SW480 (cell line): Measurements from ENCODE around the gene PHACTR2.
"Not testable (repeated sequence)": the region's sequence is repeated elsewhere in the genome, so short reads cannot be mapped to it uniquely, and the experiment has no call there.

ENCODE experiments used
- DNase-seq: peaks from one replicate; pipeline ENCODE4 v3.0.0-alpha.2; 2016; ENCODE audit warnings: low spot score

Gene PHACTR2

GRCh38 chr6:143863771-143864170 is 186.0 kb downstream of the PHACTR2 start:
- DNase-seq, result no peak

DNA sequence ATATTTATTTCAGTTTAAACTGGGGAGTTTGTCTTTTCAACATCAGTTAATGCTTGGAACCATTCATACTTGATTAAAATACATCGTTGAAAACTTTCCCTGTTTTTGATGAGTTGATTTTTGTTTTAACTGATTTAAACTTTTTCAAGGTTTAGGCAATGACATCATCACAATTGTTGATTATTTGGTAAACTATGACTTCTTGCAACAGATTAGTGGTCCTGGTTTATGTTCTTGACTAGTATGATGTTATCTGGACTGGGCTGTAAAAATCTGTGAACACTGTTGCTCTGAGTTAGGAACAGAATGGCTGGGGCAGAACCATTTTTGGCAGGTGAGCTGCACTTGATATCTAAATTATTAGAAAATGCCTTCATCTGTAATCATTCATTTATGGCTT is 186.5 kb downstream of the PHACTR2 start, which contains the start of gene ZC2HC1B:
Gene ZC2HC1B, plus strand, starts transcription at position 241 of the 400 bp plus-strand sequence. Its CDS starts 66 bp downstream, at position 307.
- DNase-seq, result no peak

DNA sequence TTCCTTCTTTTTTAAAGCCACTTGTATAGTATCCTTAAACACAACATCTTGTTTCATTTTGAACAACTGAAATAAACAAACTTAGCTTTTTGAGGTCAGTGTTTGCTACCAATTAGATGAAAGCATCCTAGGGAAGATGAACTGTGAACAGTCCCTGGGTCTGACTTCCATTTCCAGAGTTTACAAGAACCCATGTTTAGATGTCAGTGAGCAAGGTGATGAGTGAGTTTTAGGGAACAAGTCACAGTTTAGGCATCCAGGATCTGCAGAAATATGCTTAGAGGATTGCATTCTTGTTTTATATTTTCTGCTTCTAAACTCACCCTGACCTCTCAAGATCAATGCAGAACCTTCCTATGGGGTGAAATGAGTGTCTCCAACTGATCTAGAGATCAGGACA is 189.5 kb downstream of the PHACTR2 start:
- DNase-seq, result no peak

DNA sequence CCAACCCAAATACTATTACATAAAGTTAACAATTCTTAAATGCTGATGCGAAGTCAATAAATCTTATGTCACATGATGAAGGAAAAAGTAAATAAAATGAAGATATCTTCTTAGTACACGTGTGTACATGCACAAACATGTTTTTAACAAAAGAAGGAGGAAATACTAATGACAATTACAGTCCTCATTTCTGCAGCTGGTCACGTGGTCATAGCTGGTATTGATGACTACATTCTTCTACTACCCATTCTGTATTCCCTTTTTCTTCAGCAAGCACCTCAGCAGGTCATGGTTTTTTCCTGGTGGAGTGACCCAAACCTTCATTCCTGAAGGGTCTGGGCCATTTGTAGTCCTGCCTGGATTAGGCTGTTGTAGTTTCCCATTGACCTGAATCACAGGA is 191.0 kb downstream of the PHACTR2 start:
- DNase-seq, result not testable (repeated sequence)

DNA sequence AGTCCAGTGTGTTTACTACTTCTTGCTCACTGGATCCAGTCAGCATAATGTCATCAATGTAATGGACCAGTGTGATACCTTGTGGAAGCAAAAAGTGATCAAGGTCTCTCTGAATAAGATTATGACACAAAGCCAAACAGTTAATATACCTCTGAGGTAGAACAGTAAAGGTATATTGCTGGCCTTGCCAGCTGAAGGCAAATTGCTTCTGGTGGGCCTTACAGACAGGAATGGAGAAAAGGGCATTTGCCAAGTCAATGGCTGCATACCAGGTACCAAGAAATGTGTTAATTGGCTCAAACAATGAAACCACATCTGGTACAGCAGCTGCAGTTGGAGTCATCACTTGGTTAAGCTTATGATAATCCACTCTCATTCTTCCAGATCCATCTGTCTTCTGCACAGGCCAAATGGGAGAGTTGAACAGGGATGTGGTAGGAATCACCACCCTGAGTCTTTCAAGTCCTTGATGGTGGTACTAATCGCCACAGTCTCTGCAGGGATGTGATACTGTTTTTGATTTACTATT is 193.5 kb downstream of the PHACTR2 start:
- DNase-seq, result not testable (repeated sequence)

- no peak for DNase-seq
Observed at GRCh38 chr6:143872201-143872600, 194.4 kb downstream of the PHACTR2 start.

- not testable (repeated sequence) for DNase-seq
Observed at GRCh38 chr6:143873600-143873999, 195.8 kb downstream of the PHACTR2 start.

DNA sequence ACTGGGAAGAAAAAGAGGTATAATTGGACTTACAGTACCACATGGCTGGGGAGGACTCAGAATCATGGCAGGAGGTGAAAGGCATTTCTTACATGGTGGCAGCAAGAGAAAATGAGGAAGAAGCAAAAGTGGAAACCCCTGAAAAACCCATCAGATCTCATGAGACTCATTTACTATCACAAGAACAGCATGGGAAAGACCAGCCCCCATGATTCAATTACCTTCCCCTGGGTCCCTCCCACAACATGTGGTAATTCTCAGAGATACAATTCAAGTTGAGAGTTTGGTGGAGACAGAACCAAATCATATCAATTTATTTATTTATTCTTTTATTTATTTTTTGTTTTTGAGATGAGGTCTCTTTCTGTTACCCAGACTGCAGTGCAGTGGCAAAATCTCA is 196.7 kb downstream of the PHACTR2 start:
- DNase-seq, result not testable (repeated sequence)

DNA sequence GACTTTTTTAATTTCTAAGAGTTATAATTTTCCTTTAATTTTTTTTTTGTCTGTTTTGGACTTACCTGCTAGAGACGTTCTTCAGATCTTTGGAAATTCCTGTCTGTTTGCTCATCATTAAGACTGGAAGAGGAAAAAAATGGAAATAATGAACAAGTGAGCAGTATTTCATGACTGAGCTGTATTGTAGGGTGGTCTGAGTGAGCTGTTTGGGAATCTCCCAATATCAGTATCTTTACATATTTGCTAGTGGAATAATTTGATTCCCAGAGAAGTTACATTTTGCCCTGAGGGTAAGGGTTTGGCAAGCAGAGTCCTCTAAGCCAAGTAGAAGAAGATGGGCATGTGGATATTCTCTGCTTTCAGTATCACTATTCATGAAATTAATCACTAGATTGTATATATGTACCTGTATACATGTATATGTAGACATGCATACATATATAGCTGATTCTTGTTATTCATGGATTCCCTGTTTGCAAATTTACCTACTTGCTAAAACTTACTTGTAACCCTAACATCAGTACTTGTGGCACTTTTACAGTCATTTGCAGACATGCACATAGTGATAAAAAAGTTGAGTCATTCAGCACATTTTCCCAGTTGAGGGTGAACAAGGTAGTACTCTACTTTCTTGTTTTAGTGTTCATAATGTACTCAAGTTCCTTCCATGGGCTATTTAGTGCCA is 200.0 kb downstream of the PHACTR2 start:
- no peak for DNase-seq

DNA sequence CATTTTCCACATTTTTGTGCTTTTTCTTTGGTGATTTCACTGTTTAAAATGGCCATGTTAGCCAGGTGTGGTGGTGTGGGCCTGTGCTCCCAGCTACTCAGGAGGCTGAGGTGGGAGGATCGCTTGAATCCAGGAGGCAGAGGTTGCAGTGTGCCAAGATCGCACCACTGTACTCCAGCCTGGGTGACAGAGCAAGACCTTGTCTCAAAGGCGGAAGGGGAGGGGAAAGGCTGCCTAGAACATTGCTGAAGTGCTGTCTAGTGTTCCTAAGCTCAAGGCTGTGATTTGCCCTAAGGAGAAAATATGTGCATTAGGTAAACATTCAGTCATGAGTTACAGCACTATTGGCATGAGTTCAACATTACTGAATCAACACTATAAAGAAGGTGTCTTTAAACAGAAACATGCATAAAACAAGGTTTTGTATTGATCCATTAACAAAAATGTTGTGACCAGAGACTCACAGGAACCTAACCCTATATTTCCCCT is 200.6 kb downstream of the PHACTR2 start:
- no peak for DNase-seq

GRCh38 chr6:143880412-143880811 is 202.6 kb downstream of the PHACTR2 start:
- no peak for DNase-seq
